GM10266 (cell line): ENCODE results near the gene LRRC8D.

Source experiments
- DNase-seq: peaks from one replicate; pipeline ENCODE4 v3.0.0; 2012; ENCODE audit errors: extremely low spot score
- TF ChIP-seq, protein P1 (sequence below): IDR thresholded peaks from 2 replicates; pipeline ENCODE4 v1.5.1; 2012; ENCODE audit warnings: mild to moderate bottlenecking, low read depth; ENCODE audit not compliant: control insufficient read depth, insufficient read depth; ENCODE audit errors: missing control alignments

LRRC8D gene

DNA sequence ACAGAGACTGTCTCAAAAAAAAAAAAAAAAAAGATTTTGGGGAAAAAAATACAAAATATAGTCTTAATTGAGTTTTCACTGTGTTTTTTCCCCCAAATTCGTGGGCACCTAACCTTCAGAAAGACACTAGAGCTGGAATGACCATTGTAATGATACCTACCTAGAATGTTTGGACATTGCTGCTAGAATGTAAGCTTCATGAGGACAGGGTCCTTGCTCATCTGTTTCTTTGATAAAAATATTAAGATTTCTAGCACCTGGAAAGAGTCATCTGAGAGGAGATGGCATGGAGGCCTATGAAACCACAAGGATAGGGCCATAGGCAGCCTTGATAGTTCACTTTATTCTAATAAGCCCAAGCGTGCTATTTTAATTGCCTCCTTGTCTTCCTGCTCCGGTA, 6.5 kb downstream of the LRRC8D start:
- TF ChIP-seq, protein P1, sequence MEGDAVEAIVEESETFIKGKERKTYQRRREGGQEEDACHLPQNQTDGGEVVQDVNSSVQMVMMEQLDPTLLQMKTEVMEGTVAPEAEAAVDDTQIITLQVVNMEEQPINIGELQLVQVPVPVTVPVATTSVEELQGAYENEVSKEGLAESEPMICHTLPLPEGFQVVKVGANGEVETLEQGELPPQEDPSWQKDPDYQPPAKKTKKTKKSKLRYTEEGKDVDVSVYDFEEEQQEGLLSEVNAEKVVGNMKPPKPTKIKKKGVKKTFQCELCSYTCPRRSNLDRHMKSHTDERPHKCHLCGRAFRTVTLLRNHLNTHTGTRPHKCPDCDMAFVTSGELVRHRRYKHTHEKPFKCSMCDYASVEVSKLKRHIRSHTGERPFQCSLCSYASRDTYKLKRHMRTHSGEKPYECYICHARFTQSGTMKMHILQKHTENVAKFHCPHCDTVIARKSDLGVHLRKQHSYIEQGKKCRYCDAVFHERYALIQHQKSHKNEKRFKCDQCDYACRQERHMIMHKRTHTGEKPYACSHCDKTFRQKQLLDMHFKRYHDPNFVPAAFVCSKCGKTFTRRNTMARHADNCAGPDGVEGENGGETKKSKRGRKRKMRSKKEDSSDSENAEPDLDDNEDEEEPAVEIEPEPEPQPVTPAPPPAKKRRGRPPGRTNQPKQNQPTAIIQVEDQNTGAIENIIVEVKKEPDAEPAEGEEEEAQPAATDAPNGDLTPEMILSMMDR: no peak
- DNase-seq: no peak

DNA sequence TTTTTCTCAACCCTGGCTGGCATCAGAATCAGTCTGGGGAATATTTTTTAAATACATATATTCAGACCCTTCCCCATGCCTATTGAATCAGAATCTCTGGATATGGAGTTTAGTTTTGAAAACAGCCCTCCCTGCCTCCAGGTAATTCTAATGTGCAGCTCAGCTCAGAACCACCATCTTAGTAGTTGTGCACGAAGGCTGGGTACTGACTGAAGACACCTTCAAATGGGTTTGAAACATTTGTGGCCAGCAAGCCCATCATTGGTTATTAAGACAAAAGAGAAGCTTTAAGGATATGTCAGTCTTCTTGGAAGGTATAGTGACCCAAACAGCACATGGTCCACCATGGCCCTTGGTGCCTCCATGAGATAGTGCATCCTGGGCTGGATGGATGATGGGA, 7.1 kb downstream of the LRRC8D start:
- TF ChIP-seq, protein P1: no peak
- no peak for DNase-seq

DNA sequence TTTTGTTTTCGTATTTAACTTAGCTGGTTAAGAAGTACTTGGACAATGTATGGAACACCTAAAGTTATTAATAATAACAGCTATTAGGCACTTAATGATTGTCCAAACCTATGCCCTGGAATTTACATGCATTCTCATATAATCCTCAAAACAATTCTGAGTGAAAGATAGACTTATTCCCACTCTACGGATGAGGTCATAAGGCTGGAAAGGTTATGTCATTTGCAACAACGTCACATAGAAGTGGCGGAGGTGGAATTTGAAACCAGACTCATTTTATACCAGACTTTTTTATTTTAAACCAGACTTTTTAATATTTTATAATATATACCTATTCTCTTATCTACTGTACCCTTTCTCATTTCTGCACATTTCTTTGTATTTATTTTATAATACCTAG, 8.4 kb downstream of the LRRC8D start:
- no peak for DNase-seq
- TF ChIP-seq, protein P1: no peak

DNA sequence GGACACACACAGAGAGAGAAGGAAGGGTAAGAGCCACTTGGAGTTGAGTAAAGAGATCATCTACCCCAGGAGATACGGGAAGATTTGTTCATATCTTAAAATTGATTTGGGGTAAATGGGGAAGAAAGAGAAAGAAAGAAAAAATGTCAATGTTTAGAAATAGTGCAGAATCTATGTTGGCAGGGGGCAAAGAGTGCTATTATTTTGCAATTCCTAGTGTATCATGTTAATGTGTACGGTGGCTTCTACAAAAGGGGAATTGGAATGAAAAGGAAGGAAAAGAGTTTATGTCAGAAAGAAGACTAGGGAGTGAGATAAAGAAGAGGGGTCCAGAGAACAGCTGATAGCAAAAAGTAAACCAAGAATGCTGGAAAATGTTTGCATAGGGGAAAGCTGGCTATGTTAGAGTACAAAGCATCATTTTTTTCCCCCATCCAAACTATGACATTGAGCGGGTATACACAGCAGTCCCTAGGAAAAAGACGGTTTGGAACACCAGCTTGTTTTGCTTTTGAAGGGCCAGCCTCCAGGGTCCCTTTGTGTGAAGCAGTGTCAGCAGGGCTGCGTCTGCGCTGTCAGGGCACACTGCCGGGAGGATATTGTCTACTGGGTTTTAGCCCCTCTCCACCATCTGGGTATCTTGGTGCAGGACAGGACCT, 10.8 kb downstream of the LRRC8D start:
- TF ChIP-seq, protein P1: no peak
- no peak for DNase-seq

DNA sequence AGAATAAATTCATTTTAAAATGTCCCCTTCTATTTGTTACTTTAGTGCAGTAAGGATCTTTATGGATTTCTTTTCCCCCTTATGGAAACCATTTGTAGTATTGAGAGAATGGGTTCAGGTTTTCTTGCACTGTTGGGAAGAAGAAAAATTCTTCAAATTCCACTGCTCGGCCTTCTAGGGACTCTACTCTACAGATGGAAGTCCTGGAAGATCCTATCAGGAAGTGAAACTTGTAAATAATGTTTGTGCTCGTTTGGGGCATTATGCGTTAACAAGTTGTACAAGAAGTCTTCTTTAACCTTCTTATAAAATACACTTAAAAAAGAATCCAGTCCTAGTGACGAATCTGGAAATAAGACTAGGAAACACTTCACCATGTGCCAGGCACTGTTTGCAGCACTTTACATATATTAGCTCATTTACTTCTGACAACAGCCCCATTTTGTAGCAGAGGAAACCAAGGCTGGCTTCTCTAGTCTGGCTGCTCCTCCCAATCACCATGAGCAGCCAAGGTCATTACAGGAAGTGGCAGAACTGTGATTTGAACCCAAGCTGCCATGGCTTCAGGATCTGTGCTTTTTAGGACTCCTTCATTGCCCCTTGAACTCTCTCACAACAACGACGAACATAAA, 11.8 kb downstream of the LRRC8D start:
- TF ChIP-seq, protein P1: no peak
- no peak for DNase-seq

DNA sequence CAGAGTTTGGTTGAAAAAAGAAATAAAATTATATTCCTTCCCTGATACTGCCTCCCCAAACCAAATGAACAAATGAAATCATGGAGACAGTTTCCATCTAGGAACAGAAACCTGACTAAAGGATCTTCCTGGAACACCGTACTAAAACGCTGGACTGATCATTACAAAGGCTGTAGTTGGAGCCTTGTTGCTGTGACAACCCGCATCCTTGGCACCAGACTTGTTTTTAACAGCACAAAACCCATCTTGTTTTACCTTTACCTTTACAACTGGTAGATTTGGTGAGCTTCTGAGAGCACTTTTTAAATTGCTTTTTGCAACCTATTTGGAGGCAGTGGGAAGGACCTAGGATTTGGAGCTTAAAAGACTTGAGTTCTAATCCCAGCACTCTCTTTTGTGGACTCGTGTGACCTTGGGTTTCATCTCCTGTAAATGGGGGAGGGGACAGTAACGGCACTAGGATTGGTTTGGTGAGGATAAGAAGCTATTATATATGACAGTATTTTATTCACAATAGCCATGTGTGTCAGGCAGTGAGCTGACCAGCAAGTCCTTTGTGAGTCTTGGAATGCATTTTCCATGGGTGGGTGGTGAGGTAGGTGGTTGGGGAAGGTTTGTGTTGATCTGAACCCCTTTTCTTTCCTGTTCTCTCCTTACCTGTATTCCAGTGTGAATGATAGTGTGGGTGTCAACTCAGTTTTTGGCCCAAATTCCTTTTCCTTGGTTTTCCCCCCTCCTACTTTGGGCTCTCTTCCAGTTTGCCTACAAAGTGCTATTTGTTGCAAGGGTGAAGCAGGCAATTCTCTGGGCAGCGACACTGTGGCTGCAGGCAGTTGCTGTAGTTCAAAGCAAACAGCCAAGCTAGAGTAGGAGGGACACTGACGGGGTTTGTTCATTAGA, 12.6 kb downstream of the LRRC8D start:
- TF ChIP-seq, protein P1: no peak

More for the DNA sequence above, 12.6 kb downstream of the LRRC8D start:
- DNase-seq: no peak
